Stimulated activated CD8-positive, alpha-beta memory T cell treated with anti-CD3 and anti-CD28 coated beads, Interleukin-4, amount 100 ng/mL, for 48 hours (primary cell): ENCODE measurements around the gene RAD52.

ENCODE experiments used
- DNase-seq: peaks from one replicate; pipeline ENCODE4 v3.0.0-alpha.2; 2020

Gene RAD52

DNA sequence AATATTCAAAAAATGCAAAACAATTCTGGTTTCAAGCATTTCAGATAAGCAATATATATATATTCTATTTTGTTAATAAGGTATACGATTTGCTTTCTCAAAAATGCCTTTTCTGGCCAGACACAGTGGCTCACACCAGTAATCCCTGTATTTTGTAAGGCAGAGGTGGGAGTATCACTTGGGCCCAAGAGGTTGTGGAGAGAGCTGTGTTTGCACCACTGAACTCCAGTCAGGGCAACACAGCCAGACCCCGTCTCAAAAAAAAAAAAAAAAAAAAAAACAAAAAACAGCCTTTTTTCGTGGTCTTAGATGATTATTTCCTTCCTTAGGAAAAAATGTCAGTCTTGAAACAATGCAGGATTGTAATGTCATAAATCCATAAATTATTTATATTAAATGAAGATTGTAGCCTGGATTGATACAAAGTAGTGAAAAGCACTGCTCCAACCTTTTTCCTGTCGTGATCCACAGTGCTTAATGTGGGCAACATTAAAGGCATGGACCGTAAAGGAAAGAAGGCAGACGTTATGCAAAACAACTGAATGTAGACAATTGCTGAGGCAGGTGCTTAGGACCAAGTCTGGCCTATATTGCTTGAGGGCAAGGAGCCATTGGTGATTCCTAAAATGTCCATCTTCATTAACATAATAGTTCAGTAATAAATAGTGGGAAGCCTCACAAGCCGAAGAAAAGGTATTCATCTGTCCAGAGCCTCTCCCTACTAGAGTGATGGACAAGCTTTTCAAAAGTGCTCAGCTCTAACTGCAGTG is 36.8 kb downstream of the RAD52 start:
- no peak for DNase-seq

DNA sequence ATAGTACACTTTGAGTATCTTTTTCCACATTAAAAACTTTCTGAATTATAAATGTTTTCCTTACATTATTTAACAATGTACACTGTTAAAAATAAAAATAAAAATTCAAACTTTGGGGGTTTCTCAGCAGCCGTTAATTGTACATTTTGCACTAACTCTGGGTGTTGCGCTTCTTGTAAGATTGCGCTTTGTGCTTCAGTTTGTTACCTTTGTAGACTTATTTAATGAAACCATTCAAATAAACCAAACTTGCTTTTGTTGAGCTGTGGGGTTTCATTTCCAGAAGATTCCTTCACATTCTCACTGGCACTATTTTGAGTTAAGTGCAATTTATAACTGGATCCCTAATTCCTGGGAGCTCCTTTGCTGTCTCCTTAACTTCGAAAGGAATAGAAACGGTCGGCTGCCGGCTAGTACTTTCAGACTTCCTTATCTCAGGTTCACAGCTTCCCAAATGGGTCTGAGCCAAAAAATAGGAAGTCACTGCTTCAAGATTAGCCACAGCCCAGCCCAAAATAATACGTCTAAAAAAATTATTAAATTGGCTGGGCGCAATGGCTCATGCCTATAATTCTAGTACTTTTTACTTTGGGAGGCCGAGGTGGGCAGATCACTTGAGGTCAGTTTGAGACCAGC is 38.2 kb downstream of the RAD52 start:
- DNase-seq, result no peak

DNA sequence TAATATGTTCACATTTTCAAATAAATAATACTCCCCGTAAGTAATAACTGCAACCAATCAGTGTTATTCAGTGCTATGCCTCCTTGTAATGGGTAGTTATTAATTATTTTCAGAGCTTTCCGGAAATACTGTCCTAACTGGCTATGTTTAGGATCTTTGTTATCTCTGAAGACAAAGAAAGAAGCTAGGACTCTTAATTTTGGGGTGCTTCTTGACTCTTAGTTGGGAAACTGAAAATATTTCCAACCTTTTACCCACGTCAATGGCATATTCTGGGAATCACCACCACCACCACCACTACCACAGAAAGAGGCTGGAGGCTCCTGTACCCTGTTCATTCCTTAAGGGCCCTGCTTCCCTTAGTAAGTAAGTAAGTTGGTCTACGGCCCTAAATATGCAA is 39.1 kb downstream of the RAD52 start:
- no peak for DNase-seq

DNA sequence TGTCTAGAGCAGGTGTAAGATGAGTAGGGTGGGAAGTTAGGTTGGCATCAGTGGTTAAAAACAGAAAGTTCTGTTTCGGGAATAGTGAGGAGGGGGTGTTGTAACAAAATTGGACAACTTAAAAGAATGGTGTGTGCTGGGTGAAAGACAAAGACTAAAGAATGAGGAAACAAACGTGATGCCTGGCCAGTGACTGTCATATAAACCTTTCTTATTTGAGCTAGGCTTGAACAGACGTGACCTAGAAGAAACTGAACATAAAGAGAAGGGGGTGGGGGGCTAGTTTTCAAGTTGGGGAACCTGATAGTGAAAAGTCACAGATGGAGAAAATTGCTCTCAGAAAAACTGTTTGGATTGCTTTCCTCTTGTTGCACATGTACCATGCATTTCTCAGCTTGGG is 39.6 kb downstream of the RAD52 start:
- DNase-seq, result no peak

DNA sequence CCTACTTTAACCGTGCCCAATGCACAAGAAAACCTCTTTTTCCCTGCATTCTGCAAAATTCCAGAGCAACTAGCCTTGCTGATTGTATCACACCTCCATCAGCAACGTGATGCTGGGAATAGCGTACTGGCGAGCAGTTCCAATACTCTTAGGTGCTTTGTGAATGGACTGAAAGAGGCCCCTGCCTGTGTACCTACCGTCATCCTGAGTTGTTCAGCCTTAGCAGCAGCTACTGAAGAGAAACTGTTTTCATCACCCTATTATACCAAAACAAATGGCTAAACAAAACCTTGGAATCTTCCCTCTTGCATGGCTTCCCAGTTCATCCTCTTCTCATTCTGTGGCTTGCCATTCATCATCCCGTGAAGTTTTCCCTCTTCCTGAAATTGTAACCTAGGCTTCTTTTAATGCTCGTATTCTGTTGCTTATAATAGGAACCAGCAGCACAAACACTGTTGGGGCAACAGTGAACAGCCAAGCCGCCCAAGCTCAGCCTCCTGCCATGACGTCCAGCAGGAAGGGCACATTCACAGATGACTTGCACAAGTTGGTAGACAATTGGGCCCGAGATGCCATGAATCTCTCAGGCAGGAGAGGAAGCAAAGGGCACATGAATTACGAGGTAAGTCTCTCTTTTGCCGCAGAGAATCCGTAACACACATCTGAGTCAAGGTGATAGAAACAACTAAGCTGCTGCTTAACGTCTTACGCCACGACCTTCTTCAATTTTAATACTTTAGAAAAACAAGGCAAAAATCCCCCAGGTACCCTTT is 41.9 kb downstream of the RAD52 start:
- no peak for DNase-seq

DNA sequence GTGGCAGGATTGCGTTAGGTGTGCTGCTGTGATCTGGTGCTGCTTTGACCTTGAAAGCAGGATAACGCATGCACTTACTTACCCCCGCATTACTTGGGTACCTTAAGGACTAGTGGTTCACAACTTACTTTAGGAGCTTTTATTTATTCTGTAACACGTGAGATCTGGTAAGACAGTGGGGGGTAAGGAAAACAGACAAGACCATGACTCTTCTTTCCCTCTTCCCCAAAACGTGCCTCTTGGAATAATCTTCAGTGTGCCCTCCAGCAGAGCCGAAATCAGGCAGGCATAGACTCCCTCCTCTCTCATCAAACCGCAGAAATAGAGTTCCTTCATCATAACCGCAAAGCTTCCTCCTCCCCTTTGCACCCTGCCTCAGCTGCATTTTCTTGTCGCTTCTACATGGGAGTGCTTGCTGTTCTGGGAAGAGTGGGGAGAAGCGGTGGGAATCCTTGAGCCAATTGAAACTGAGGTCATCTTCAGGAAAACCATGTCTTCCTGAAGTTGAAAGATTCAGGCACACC is 43.4 kb downstream of the RAD52 start:
- DNase-seq, result no peak

DNA sequence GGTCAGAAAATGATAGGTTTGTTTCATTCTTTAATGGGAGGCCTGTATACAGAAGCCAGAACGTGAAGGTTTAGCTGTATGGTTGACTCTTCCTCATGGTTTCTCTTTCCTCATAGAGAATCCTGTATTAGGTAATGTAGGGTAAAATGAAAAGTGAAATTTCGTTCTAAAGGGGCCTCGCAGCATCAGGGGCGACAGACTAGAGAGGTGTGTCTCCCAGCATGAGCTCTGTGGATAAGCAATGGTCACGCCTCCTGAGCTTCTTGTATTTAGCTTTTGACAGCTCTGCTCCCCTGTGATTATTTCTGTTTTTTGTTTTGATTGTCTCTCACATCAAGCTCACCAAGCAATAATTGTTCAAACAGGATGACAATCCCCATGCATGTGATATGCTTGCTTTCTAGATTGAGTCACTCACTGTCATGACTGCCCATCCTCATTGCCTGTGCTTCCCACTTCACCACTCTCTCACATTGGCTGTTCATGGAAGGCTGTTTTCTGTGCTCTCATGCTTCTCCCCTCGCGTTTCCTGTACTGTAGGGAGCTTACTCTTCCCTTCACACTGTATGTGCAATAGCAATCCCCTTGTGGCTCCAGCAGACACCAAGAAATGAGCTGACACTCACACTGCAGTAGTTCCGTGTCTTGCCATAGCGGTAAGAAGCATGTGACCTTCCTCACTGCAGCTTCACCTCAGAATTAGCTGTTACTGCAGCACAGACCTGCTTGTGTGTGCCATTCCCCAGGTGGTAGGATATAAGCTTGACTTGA is 44.0 kb downstream of the RAD52 start:
- no peak for DNase-seq

DNA sequence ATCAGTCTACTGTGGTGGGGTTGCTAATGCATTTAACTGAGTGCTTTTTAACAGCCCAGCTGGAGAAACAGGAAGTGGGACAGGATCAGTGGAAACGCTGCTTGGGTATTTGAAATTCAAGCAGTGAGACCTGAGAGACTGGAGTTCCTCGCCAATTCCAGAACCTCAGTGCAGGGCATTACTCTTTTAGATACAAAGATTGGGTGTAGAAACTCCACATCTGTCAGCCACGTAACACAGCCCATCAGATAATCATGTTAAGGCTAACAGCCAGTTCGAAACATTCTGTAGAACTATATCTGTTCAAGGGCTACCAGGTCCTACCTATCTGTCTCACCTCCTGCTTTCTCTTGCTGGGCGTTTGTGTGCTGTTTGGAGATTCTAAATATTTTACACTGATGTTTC is 45.5 kb downstream of the RAD52 start:
- no peak for DNase-seq

DNA sequence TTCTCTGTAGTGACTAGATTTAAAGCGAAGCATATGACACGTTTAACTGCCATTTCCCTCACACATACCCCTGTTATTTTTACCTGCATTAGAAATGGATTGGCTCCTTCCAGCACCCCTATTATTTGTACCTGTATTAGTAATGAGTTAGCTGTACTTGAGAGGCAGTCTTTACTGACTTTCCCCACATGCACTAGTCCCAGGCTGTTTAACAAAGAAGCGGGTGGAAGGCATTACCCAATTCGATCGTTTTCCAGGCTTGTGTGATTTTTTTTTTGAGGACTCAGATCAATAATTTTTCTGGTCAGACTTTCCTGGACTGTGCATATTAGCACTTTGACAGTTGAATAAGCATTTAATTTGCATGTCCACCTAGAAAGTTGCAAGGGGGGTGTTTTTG is 46.4 kb downstream of the RAD52 start:
- no peak for DNase-seq

DNA sequence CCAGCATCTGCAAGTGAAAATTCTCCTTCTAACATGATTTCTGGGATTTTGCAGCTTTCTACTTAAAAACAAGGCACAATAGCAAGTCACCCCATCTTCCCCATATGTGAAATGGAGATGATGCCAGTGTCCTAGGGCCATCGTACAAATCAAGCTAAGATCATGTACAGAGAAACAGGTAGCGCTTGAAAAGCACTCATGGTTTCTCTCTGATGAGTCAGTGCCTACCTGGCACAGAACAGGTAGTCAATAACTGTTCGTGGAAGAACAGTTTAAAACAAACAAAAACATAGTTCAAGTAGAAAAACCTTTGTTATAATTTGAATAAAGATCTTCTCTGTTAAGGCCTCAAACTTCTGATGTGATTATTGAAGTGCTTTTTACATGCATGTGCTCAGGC is 46.9 kb downstream of the RAD52 start:
- DNase-seq, result no peak

DNA sequence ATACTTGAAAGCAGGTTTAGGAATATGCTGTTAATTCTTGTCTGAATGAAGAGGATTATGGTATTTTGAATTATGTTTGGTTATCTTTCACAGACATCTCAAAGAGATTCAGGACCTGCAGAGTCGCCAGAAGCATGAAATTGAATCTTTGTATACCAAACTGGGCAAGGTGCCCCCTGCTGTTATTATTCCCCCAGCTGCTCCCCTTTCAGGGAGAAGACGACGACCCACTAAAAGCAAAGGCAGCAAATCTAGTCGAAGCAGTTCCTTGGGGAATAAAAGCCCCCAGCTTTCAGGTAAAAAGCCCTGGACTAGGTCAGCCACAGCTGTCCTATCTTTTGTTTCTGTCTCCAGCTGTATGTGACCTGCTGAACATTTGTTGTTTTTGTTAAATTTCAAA is 52.1 kb downstream of the RAD52 start:
- DNase-seq, result no peak

DNA sequence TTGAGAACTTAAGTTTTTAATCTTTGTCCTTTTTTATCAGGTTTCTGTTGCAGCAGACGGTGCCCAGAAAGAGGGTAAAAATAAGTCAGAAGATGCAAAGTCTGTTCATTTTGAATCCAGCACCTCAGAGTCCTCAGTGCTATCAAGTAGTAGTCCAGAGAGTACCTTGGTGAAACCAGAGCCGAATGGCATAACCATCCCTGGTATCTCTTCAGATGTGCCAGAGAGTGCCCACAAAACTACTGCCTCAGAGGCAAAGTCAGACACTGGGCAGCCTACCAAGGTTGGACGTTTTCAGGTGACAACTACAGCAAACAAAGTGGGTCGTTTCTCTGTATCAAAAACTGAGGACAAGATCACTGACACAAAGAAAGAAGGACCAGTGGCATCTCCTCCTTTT is 53.5 kb downstream of the RAD52 start:
- no peak for DNase-seq

DNA sequence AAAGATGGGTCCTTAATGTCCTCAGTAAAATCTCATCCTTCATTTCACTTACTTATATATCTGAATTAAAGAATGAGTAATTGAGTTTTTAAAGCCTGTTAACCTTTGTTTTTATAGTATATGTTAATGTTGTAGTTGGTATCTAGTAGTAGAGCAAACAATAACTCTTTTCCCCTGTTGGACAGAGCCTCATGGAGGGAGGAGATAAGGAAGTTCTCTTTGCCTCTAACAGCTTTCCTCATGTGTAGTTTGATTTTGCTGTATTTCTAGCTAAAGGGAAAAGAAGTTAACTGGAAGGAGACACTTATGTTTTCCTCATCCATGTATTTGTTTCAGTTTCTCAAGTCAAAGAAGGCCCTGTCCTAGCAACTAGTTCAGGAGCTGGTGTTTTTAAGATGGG is 55.3 kb downstream of the RAD52 start:
- DNase-seq, result no peak

DNA sequence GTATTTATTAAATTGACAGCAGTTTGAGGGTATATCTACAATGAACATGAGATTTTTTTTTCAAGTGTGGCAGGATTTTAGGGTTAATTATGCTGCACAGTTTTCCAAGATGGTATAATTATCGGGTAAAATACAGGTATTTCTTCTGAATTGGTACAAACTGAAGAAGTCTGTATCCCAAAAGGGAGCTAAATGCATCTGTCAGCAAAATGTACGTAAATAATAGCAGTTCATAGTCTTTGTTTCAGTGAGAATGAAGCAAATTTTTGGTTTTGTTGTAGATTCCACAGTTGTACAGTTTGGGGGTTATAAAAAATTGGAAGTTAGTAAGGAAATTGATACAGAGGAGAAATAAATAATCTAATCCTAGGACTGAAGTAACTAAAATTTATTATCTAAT is 63.3 kb downstream of the RAD52 start:
- DNase-seq, result no peak

DNA sequence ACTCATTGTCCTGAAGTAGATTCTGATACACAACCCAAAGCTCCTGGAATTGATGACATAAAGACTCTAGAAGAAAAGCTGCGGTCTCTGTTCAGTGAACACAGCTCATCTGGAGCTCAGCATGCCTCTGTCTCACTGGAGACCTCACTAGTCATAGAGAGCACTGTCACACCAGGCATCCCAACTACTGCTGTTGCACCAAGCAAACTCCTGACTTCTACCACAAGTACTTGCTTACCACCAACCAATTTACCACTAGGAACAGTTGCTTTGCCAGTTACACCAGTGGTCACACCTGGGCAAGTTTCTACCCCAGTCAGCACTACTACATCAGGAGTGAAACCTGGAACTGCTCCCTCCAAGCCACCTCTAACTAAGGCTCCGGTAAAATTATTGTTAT is 63.8 kb downstream of the RAD52 start:
- no peak for DNase-seq

DNA sequence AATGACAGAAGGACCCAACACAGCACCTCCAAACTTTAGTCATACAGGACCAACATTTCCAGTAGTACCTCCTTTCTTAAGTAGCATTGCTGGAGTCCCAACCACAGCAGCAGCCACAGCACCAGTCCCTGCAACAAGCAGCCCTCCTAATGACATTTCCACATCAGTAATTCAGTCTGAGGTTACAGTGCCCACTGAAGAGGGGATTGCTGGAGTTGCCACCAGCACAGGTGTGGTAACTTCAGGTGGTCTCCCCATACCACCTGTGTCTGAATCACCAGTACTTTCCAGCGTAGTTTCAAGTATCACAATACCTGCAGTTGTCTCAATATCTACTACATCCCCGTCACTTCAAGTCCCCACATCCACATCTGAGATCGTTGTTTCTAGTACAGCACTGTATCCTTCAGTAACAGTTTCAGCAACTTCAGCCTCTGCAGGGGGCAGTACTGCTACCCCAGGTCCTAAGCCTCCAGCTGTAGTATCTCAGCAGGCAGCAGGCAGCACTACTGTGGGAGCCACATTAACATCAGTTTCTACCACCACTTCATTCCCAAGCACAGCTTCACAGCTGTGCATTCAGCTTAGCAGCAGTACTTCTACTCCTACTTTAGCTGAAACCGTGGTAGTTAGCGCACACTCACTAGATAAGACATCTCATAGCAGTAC is 64.6 kb downstream of the RAD52 start:
- DNase-seq, result no peak

DNA sequence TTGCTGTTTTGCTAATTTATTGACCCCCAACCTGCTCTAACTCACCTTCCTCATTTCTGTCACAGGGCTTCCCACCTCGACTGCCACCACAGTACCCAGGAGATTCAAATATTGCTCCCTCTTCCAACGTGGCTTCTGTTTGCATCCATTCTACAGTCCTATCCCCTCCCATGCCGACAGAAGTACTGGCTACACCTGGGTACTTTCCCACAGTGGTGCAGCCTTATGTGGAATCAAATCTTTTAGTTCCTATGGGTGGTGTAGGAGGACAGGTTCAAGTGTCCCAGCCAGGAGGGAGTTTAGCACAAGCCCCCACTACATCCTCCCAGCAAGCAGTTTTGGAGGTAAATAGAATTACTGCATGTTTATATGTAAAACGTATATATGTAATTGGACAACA is 68.8 kb downstream of the RAD52 start:
- no peak for DNase-seq

DNA sequence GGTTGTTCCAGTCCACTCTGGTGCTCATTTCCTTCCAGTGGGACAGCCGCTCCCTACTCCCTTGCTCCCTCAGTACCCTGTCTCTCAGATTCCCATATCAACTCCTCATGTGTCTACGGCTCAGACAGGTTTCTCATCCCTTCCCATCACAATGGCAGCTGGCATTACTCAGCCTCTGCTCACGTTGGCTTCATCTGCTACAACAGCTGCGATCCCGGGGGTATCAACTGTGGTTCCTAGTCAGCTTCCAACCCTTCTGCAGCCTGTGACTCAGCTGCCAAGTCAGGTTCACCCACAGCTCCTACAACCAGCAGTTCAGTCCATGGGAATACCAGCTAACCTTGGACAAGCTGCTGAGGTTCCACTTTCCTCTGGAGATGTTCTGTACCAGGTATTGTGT is 69.9 kb downstream of the RAD52 start:
- no peak for DNase-seq

DNA sequence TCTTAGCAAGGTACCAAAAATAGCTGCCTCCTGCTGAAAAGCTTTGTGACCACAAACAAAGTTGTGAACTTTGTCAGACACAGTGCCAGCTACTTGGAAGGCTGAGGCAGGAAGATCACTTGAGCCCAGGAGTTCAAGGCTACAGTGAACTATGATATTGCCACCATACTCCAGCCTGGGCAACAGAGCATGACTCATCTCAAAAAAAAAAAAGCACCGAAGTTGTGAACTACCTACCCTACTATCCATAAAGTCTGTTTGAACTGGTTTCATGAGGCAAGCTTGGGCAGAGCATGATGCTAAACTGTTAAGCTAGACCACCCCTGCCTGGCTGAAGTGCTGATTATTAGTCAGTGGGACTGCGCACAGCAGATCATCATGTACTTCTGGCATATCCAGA is 75.5 kb downstream of the RAD52 start:
- DNase-seq, result no peak

DNA sequence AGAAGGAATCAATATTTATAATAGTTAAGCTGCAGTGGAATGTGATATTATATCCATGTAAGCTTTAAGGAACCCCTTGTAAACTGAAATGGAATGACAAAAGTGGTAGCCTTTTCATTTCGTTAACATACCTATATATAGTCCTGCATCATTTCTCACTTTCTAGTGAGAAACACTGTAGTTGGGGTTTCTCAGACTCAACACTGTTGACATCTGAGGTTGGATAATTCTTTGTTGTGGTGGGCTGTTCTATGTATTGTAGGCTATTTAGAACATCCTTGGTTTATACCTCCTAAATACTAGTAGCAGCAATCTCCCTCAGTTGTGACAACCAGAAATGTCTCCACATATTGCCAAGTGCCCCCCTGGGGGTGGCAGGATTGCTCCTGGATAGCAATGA is 79.1 kb downstream of the RAD52 start:
- no peak for DNase-seq

DNA sequence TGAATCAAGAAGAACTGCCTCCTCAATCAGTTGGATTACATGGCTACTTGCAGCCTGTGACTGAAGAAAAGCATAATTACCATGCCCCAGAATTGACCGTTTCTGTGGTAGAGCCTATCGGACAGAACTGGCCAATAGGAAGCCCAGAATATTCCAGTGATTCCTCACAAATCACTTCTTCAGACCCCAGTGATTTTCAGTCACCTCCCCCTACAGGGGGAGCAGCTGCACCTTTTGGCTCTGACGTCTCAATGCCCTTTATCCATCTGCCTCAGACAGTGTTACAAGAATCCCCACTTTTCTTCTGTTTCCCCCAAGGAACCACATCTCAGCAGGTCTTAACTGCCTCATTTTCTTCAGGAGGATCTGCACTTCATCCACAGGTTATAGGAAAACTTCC is 80.8 kb downstream of the RAD52 start:
- no peak for DNase-seq

DNA sequence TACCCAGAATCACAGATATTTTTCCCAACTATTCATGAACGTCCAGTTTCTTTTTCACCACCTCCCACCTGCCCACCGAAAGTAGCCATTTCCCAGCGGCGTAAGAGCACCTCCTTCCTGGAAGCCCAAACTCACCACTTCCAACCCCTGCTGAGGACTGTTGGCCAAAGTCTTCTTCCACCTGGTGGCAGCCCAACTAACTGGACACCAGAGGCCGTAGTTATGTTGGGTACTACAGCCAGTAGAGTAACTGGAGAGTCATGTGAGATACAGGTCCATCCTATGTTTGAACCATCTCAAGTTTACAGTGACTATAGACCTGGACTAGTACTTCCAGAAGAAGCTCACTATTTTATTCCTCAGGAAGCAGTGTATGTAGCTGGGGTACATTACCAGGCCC is 81.6 kb downstream of the RAD52 start:
- DNase-seq, result no peak

DNA sequence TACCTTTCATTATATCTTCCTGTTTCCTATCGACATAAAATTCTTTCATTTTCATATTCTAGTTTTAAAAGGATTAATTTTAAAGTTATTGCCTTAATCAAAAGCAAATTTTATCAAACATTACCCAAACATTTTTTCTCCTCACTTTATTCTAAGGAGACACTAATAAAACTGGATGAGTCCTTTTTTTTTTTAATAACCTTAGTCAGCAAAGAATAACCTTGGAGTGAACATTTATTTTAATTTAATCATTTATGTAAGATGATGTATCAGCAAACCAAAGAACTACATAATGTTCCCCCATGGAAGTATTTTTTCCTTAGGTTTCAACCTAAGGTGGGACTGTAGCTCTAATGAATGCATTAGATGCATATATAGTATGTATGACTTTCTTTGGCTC is 83.9 kb downstream of the RAD52 start:
- DNase-seq, result no peak
